HG02852 (cell line): ENCODE results near the gene MLH1.
A peak's percentile ranks its signal among the peaks of the same experiment; 100 is the strongest.
"Not testable (repeated sequence)": the region's sequence is repeated elsewhere in the genome, so short reads cannot be mapped to it uniquely, and the experiment has no call there.

Experiments used
- ATAC-seq: cut with Tn5 transposase; IDR thresholded peaks from one replicate; pipeline ENCODE4 v1.9.1; 2021; ENCODE audit warnings: mild to moderate bottlenecking, moderate library complexity; ENCODE audit not compliant: unreplicated experiment

The MLH1 gene

DNA sequence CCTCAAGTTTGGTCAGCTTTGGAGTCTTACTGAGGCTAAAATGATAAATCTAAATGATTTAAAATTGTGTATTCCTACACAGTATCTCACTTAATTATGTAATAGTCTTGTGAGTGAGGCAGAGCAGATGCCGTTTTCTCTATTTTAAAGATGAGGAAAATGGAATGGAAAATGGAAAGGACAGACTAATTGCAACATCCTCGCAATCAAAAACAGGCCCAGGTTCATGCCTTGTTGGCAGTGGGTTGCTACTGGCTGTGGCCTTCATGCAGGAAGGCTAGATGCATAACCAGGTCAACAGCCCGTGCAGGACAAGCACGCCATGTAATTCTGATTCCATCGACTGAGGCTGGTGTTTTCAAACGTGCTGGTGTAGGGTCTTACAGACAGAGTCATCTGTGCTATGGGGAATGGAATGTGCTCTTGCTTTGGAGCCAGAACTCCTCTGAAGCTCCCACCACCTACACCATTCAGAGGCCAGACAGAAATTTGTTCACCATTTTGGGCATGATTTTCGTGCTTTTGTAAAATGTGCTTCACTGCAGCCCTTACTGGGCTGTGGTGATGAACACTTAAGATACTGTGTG is 37.9 kb downstream of the MLH1 start:
- ATAC-seq, result no peak

DNA sequence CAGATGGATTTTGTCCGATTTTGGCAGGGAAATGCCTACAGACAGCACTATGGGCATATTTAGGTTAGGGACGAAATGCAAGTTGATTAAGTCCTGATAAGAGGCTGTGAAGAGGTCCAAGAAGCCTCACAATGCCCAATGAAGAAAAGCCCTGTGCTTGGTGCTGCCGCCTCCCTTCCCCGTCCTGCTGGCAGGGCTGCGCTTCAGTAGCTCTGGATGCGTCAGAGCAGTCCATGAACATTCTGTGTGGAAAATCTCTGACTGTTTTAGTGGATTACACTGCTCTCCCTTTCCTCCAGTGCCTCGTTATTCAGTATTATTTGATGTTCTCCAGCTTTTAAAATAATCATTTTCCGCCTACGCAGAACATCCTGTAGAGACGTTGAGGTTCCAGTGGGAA is 39.6 kb downstream of the MLH1 start:
- ATAC-seq, result no peak

DNA sequence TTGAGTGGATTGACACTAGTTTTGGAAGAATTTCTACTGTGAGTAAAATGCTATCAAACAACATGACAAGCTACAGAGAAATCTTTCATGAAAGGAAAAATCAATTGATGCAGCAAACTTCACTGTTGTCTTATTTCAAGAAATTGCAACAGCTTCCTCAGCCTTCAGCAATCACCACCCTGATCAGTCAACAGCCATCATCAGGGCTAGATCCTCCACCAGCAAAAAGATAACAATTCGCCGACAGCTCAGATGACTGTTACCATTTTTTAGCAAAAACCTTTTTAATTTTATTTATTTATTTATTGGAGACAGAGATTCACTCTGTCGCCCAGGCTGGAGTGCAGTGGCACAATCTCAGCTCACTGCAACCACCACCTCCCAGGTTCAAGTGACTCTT is 44.0 kb downstream of the MLH1 start:
- no peak for ATAC-seq

DNA sequence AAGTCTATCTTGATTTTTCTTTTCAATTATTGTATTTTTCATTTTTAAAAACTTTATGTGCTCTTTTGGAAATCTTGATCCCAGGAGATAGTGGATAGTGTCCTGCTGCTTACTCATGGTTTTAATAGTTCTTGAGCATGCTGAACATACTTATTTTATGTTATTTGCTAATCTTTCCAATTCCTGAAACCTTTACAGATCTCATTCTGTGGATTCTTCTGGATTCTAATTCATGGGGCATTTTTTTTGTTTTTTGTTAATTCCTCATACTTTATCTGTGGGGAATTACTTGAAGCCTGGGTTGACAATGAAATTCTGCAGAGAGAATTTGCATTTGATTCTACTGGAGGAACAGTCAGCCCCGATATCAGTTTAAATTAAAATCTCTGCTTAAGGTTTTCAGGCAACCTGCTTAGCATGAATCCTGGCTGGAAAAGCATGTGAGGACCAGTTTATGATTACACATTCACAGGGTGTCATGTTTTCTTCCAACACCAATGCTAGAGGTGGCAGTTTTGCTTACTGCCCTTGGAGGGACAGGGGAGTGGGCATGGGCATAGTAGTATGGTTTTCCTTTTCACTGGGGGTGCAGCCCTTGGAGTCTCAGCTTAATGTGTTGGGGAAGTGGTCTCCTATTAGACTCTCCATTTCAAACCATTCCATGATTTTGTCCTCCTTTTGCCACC is 46.0 kb downstream of the MLH1 start:
- ATAC-seq, result no peak

DNA sequence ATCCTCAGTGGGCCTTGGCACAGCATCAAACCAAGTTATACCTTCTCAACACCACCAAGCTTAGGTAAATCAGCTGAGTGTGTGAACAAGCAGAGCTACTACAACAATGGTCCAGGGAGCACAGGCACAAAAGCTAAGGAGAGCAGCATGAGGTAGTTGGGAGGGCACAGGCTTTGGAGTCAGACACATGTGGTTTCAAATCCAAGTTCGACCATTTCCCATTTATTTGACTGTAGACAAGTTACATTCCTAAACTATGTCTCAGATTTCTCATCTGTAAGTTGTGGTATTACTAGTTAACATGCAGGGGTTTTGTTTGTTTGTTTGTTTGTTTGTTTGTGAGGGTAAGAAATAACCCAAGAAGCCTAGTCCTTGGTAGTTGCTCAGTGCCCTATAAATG is 46.9 kb downstream of the MLH1 start:
- no peak for ATAC-seq

DNA sequence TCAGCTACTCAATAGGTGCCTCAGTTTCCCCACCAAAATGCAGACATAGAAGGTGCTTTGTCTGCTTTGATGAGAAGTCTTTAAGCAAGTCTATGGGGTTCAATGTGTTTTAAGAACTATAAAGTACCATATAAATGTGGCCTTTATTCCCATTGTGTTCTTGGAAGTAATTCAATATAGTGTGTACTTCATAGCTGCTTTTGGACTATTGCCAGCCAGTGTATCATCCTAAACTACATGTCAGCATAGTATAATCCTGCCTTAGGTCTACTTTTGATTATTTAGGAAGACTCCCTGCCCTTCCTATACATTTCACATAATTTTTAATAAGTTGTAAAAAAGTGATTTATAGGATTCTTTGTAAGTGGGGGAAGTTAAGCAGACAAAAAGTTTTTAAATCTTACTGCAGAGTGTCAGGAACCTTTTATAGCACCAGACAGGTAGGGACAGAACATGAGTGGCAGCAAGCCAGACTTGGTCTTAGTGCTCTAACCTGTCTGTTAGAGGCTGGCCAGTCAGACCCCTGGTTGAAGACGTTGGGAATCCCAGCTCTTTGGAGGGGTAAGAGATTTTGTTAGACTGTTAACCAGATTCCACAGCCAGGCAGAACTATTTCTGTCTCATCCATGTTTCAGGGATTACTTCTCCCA is 48.4 kb downstream of the MLH1 start:
- ATAC-seq, result no peak

DNA sequence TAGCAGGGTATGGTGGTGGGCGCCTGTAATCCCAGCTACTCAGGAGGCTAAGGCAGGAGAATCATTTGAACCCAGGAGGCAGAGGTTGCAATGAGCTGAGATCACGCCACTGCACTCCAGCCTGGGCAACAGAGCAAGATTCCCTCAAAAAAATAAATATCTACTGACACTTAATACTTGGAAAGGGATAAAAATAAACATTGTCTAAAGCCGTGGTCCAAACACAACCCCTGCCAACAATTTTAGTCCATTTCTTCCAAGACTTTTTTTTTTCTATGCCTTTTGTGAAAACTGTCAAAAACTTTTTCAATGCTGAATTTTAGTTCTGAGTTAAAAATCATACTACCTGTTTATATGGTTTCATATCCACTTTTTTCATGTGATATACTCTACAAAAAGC is 49.4 kb downstream of the MLH1 start:
- ATAC-seq, result not testable (repeated sequence)

DNA sequence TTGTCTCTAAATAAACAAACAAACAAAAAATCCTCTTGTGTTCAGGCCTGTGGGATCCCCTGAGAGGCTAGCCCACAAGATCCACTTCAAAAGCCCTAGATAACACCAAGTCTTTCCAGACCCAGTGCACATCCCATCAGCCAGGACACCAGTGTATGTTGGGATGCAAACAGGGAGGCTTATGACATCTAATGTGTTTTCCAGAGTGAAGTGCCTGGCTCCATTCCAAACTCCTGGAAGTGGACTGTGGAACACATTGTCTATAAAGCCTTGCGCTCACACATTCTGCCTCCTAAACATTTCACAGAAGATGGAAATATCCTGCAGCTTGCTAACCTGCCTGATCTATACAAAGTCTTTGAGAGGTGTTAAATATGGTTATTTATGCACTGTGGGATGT is 57.0 kb downstream of the MLH1 start:
- ATAC-seq, result no peak

DNA sequence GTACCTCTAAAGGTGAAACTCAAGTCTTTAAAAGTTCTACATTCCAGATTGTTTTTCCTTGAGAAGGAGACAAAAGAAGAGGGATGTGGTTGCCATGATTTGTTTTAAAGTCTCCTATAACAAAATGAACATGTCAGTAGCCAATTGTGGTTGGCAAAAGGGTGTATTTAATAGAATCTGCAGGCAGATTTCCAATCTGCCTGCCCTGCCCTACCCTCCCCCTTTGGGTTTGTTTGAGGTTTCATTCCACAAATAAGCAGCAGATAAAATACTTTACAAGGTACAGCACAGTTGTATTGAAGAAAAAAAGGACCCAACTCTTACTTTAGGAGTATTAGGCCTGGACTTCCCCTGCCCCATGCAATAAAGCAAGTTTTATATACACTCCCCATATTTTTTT is 59.5 kb downstream of the MLH1 start:
- no peak for ATAC-seq

DNA sequence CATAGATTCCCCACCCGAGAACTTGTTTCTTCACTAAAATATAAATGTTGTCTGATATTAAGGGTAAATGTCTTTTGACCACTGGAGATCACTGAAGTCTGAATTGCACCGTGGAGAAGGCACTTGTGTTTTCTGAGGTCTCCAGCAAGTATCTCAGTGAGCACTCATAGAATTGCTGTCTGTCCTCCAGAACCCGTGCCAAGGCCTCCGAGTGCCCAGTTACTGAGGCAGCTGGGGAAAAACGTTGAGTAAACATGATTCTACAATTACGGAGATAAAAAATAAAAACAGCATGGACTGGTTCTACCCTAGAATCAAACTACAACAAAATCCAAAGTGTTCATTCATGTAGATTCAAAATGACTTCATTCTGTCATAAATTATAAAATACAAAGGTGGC is 60.0 kb downstream of the MLH1 start:
- ATAC-seq, result no peak

DNA sequence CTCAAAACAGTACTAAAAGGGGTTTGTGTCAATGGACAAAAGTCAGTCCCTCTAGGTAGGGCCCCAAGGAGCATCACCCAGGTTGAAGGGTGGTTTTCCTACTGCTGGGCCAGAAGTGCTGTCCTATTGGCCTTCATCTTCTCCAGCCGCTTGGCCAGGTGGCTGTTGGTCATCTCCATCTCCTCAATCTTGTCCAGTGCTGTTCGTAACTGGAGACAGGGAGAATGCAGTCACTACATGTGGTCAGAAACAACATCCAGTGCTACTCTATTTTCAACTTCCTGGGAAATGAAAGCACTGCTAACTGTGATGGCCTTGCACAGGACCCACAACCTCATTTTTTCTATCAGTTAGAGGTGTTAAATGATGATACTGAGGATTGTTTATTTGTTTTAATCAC is 60.4 kb downstream of the MLH1 start:
- no peak for ATAC-seq

DNA sequence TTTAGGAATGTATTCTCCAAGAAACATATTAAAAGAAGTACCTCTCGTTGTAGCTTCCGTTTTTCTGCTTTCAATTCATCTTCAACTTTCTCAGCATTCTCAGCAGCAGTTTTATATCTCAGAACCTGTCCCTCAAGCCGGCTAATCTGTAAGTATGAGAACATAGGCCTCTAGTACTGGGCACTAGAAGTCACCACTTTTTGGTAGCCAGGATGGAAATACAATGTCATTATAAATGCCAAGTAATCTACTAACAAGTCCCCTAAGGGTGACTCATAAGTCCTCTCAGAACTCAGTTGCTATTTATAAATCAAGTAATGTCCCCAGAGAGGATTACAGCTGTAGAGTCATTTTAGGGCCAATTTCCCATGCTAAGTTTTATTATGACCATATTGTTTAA is 61.1 kb downstream of the MLH1 start:
- ATAC-seq, result peak; percentile 66

DNA sequence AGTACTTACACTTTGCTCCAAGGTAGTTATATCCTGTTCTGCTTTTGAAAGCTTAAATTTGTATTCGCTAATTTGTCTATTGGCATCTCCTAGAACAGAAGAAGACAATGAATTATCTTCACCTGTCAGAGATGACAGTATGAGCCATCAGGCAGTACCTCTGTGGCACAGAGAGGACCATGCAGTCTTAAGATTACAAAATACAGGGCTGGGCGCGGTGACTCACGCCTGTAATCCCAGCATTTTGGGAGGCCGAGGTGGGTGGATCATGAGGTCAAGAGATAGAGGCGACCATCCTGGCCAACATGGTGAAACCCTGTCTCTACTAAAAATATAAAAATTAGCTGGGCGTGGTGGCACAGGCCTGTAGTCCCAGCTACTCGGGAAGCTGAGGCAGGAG is 61.8 kb downstream of the MLH1 start:
- ATAC-seq, result not testable (repeated sequence)

DNA sequence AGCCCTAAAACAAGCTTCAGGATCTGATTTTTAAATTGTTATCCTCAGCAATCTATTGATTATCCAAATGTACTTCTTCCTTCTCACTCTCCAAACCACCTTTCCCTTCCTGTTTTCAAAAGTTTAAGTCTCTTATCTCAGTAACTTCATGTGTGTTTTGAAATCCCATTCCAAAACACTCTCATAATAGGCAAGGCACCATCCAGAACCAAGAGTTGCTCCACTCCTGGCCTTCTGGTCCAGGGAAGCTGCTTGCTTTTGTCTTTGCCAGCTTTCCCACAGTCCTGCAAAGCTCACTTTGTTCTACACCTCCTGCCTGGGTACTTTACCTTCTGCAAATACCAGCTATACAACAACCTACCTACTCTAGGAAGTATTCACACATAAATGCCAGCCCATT is 63.5 kb downstream of the MLH1 start:
- ATAC-seq, result no peak

DNA sequence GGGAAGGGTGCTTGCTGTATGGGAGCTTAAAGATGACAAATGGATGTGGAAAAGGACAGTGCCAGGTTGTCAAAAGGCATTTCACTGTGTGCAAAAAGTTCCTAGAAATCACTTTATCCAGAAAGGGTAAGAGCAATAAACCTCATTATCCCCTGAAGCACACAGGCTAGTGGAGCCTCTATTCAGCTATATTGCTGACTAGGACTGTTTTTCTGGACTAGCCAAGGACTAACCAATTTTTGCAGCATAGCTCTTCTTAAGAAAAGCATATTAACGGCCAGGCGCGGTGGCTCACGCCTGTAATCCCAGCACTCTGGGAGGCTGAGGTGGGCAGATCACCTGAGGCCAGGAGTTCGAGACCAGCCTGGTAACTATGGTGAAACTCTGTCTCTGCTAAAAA is 64.8 kb downstream of the MLH1 start:
- no peak for ATAC-seq

DNA sequence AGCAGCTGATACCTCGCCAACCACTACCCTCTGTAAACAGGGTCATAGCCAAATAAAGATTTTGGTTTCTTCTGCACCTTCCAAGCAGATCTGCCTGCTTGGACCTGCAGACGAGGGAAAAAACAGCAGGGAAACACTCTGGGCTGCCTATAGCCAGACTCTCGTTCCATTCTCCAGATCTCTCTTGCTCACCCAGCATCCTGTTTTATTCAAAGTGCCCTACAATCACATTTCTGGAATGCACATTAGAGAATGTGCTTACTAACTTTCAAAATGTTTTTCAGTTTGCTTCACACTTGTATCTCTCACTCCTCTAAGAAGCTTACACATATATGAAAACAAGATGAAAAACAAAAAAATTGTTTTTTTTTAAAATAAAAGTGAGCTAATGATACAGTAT is 71.4 kb downstream of the MLH1 start:
- no peak for ATAC-seq

DNA sequence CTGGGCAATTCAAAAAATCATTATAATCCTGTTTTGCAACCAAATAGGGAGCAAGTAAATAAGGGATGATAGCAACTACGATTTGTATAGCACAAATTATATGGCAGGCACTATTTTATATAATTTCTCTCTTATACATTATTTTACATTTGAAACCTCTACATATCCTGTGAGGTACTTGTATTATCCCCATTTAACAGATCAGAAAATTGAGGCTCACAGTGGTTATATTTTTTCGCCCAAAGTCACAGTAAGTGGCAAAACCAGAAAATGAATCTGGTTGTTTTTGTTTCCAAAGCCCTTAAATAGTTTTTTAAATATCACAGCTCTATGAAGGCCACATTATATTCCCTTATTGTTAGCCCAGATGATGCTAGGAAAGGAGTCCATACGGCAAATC is 74.3 kb downstream of the MLH1 start:
- ATAC-seq, result no peak

DNA sequence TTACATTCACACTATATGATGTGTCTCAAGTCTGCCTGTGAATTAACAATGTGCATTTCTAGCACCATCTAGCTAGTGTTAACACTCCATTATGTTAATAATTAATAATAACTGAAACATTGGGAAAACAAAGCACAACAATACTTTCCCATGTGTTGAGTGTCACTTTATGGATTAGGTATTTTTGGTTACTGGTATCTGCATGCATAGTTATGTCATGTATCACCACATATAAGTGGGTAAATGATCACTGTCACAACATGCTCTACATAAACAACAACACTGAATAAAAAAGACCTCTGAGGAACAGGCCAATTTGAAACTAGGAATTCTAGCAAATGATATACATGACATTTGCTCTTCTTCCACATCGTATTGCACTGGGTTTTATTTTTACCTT is 74.7 kb downstream of the MLH1 start:
- no peak for ATAC-seq

DNA sequence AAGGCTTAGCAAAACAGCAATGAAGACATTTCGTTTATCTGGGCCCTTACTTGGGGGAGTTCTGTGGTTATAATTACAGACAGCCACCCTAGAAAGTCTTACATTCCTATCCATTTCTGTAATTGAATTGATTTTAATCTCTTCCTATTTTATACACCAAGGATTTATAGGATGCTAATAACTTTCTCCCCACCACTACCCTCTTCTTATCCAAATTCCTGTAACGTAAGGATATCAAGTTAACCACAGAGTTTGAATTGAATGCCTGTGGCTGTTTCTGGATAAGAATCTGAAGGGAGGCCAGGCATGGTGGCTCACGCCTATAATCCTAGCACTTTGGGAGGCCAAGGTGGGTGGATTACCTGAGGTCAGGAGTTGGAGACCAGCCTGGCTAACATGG is 78.6 kb downstream of the MLH1 start:
- no peak for ATAC-seq

DNA sequence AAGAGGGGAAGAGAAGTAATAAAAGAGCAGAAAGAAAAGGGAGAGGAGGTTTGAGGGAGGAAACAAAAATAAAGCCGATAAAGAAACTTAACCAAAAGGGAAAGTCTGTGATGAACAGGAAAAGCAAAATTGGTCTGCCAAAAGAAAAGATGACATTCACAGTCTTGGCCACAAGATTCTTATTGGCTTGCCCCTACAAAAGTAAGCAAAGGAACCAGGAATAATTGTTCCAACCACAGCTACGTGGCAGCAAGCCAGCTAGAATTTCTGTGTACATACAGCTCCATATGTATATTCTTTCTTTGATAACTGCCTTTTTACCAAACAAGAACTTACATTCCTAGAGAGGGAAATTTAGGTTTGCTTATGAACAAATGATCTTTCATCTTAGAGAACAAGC is 79.6 kb downstream of the MLH1 start:
- ATAC-seq, result no peak

DNA sequence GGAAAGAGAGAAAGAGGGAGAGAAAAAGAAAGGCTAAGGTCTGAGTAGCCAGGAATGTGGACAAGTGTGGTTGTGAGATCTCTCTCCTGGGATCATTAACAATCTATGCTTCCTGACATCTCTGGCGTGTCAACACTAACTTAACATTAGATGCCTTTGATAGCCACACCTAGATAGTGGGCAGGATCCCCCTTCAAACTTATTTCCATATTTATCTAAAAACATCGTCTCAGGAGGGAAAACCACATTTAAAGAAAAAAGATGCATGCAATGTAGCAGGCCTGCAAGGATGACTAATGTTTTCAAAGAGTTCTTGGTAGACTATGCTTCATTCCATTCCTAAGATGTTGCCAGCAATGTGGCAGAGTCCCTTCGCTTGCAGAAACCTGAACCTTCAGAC is 80.9 kb downstream of the MLH1 start:
- ATAC-seq, result no peak

DNA sequence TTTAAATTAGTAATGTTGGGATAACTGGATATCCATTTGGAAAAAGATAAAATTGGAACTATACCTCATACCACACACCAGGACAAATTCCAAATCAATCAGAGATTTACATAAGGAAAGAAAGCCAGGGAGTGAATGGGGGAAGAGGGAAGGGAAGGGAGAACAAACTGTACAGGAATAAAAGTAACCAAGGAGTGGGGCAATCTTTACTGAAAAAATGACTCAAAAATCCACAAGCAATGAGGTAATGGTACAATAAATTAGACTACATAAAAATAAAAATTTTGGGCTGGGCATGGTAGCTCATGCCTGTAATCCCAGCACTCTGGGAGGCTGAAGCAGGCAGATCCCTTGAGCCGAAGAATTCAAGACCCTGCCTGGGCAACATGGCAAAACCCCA is 82.6 kb downstream of the MLH1 start:
- no peak for ATAC-seq

DNA sequence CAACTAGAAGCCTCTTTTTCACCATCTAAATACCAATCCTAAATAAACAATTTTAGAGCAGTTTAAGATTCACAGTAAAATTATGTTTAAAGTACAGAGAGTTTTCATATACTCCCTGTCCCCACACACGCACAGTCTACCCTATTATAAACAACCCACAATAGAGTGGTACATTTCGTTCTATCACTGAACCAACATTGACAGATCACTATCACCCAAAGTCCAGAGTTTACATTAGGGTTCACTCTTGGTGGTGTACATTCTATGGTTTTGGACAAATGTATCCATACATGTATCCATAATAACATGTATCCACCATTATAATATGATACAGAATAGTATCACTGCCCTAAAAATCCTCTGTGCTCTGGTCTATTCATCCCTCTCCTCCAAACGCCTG is 89.0 kb downstream of the MLH1 start:
- ATAC-seq, result no peak
